H1 (cell line): ENCODE results near the gene DGAT2L6. TPM values are rescaled to one million over a fixed set of nuclear protein-coding genes. Genes with fewer than 3 reads are reported as not detected.

ENCODE experiments used
- RXRA ChIP-seq: IDR thresholded peaks from 2 replicates; pipeline ENCODE4 v1.6.1; 2011; ENCODE audit warnings: low read depth, mild to moderate bottlenecking, low read length, moderate library complexity; ENCODE audit not compliant: insufficient read depth
- polyA plus RNA-seq, 7 experiments: library from polyadenylated mRNA; depleted of rRNA in 3 of 7; stranded (reverse) in 5 of 7; unstranded in 2 of 7; fragments of >200 nt in 5 of 7; fragments of 200-250 nt in 2 of 7; gene quantifications; 1 replicate in 5 of 7; 2 replicates in 1 of 7; 4 replicates in 1 of 7; pipeline versions ENCODE4 v1.2.1 to v1.2.3, GENCODE V29; 2011 to 2013; ENCODE audit warnings: missing spikeins in 2 of 7, mixed read lengths in 2 of 7
- total RNA-seq: library from RNA; stranded (reverse); fragmentation: NEBNext Ultra II Directional; extraction: Animal tissue kit (Norgen Biotek cat#: 25700); gene quantifications from 2 replicates; pipeline ENCODE4 v1.2.1, GENCODE V29; 2021

The DGAT2L6 gene
- total and polyA plus RNA-seq, 2 of the 8 experiments (the other 6 are each of a cell fraction or from before 2014, with no cell fraction given): not detected

DNA sequence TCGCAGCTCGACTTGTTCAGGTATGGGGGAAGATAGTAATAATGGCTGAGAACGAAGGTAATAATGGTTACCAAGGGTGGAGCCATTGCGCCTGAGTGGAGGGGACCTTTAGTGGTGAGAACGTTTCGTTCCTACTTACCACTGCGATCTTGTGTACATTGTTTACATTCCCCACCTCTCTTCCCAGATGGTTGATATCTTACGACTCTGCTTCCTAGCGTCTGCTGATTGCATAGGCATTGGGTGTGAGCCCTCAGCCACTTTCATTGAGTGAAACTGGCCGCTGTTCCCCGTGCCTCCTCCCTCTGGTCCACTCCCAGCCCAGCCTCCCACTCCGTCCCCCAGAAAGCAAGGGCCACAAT, 43.2 kb upstream of the DGAT2L6 start (continued):
- TF ChIP-seq RXRA: no peak
